Brain microvascular endothelial cell (primary cell): ENCODE measurements around the gene TSPAN6.

Source experiments
- DNase-seq: peaks from one replicate; pipeline ENCODE4 v3.0.0-alpha.2; 2020
- H3K27ac ChIP-seq: fragments of 250-450 bp; sonication (Bioruptor Pico); 2 replicates; pipeline ENCODE4 v1.5.1; 2020; ENCODE audit warnings: mild to moderate bottlenecking, moderate library complexity
- H3K27me3 ChIP-seq: fragments of 250-450 bp; sonication (Bioruptor Pico); replicated peaks from 2 replicates; pipeline ENCODE4 v1.5.1; 2020; ENCODE audit warnings: mild to moderate bottlenecking
- H3K36me3 ChIP-seq: fragments of 250-450 bp; sonication (Bioruptor Pico); replicated peaks from 2 replicates; pipeline ENCODE4 v1.5.1; 2020; ENCODE audit warnings: mild to moderate bottlenecking
- H3K4me3 ChIP-seq: 2 replicates; pipeline ENCODE4 v1.5.1; 2011; ENCODE audit warnings: low read depth, mild to moderate bottlenecking, control low read depth, low read length, moderate library complexity
- in situ Hi-C: cut with HindIII; loops from 2 replicates; pipeline ENCODE4 v1.10.0; 2017; ENCODE audit warnings: low sequenced_read_pairs, low pct_ligation_motif_present
- TF ChIP-seq, protein P1 (sequence below): IDR thresholded peaks from 2 replicates; pipeline ENCODE4 v1.5.1; 2011; ENCODE audit warnings: low read depth, mild to moderate bottlenecking, moderate library complexity, low read length, control low read depth, inconsistent platforms; ENCODE audit errors: missing control alignments

The TSPAN6 gene

DNA sequence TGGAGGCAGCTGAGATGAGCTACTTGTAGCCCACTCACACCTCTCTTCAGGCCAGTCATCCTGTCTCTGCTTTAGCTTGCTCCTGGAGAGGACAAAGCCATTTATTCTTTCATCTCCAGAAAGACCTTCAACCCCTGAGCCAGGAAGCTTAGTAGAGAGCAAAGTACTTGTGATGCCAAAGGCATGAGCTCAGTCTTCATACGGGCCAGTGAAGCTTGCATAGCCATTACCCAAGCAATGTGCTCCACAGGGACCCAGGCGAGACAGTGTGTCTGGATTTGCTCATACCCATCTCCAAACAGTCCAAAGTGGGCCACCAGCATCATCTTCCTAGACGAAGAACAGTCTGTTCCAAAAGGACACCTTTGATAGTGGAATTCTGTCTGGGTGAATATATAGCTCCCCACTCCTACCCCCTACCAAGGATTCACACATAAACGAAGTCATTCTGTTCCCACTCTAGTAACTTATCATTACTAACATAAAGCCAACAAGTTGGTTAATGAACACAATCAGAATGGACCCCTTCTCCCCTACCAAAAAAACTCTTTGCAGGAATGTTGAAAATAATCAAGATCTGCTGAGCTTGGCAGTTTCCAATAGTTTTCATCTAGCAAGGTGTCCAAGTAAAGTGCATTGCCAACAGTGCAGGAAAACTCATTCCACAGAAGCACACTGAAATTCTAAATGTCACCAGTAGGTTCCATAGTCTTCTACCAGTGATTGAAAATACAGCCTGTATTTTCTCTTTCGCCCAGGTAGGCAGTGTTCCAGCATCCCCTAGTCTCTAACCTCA lies 45.2 kb downstream of the TSPAN6 start:
- no peak overlapping the region for H3K27ac ChIP-seq
- in situ Hi-C loops: no loop called here
- H3K36me3 ChIP-seq: no peaks in the 10 kb centered on the region
- H3K27me3 ChIP-seq: no peaks in the 10 kb centered on the region
- TF ChIP-seq, protein P1, sequence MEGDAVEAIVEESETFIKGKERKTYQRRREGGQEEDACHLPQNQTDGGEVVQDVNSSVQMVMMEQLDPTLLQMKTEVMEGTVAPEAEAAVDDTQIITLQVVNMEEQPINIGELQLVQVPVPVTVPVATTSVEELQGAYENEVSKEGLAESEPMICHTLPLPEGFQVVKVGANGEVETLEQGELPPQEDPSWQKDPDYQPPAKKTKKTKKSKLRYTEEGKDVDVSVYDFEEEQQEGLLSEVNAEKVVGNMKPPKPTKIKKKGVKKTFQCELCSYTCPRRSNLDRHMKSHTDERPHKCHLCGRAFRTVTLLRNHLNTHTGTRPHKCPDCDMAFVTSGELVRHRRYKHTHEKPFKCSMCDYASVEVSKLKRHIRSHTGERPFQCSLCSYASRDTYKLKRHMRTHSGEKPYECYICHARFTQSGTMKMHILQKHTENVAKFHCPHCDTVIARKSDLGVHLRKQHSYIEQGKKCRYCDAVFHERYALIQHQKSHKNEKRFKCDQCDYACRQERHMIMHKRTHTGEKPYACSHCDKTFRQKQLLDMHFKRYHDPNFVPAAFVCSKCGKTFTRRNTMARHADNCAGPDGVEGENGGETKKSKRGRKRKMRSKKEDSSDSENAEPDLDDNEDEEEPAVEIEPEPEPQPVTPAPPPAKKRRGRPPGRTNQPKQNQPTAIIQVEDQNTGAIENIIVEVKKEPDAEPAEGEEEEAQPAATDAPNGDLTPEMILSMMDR: no peak
- DNase-seq: no peak
- H3K4me3 ChIP-seq: no peak overlapping the region

DNA sequence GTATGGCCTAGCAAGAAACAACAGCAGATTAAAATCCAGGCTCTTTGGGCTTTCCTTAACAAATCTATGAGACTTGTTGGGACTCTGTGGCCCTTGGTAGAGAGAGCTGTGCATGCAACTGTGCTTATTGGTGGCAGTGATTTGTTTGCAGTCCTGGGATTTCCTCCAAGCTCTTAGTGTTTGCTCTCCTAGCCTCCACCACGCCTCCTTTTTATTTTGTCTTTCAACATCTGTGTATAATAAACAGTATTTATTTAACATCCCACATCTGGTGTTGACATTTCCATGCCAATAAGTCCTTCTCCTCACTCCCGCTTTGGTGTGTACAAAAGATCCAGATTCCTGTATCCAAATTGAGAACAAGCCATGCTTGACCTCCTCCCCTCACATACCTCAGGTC lies 48.7 kb downstream of the TSPAN6 start:
- H3K4me3 ChIP-seq: no peak overlapping the region
- H3K27ac ChIP-seq: no peak overlapping the region
- in situ Hi-C loops: no loop called here
- TF ChIP-seq, protein P1: no peak
- H3K27me3 ChIP-seq: no peaks in the 10 kb centered on the region
- H3K36me3 ChIP-seq: no peaks in the 10 kb centered on the region
- DNase-seq: no peak

DNA sequence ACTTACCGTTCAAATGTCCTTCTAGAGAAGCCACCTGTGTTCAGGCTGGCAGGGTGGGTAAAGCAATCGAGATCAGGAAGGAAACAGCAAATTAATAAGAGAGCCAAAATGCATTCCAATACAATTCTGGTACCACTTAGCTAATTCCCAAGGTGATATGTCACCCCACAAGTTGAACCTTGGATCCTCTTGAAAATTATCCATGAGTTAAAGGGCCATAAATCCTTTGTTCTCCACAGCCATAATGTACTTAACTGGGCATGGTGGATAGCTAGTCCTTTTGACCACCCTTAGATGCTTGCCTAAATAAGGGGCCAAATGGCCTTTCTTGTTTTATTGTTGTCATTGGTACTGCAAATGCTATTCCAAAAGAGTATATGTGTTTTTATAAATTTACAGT lies 49.9 kb downstream of the TSPAN6 start:
- in situ Hi-C loops: no loop called here
- Histone ChIP-seq H3K36me3 (no peaks in the 10 kb centered on the region), H3K27ac (no peak overlapping the region), H3K27me3 (no peaks in the 10 kb centered on the region), H3K4me3 (no peak overlapping the region)
- TF ChIP-seq, protein P1: no peak
- no peak for DNase-seq

DNA sequence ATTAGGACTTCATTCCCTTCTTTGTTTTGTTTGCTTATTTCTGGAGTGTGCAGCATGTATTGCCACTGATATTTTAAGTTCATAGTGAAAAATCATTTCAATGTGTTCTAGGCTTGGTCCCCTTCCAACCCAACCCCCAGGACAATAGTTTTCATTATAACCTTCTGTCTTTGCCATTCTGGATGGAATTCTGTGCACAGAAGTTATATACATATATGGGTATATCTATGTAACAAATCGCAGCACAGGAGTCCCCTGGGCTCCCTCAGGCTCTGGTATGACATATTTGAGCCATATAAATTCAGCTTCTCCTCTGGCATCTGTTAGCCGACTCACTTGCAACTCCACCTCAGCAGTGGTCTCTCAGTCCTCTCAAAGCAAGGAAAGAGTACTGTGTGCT lies 52.0 kb downstream of the TSPAN6 start, which contains the start of gene TNMD:
Gene TNMD (plus strand): TSS at position 326 of the 400 bp plus-strand sequence. CDS start 83 bp downstream, outside the sequence.
- Histone ChIP-seq H3K27ac (no peak within 1 kb of the TSS), H3K4me3 (no peak within 1 kb of the TSS), H3K36me3 (no peaks in the 10 kb centered on the region), H3K27me3 (no peaks in the 10 kb centered on the region)
- TF ChIP-seq, protein P1: no peak
- DNase-seq: no peak
- in situ Hi-C loops: no loop called here
